Thyroid gland (tissue), 4 donors: ENCODE measurements around the gene KAT6B. TPM values are rescaled to one million over a fixed set of nuclear protein-coding genes. Genes with fewer than 3 reads are reported as not detected.

Experiments used
- DNase-seq, 2 donors: peaks; one replicate each; pipeline ENCODE4 v3.0.0-alpha.2; 2019
- H3K27ac ChIP-seq, 3 donors: fragments of 200-600 bp; sonication (generic); 1 replicate in 2 of 3; 2 replicates in 1 of 3; pipeline ENCODE4 v1.5.1; 2016 to 2019; ENCODE audit warnings: mild to moderate bottlenecking in 1 of 3, moderate library complexity in 1 of 3
- H3K27me3 ChIP-seq: fragments of 200-600 bp; sonication (generic); one replicate; pipeline ENCODE4 v1.5.1; 2019
- H3K36me3 ChIP-seq, 2 donors: fragments of 200-600 bp; sonication (generic); one replicate each; pipeline ENCODE4 v1.5.1; 2016 to 2019
- H3K4me1 ChIP-seq, 2 donors: fragments of 200-600 bp; sonication (generic); one replicate each; pipeline ENCODE4 v1.5.1; 2017 to 2019
- H3K4me3 ChIP-seq, 3 donors: fragments of 200-600 bp; sonication (generic); replicated peaks in 1 of 3; 1 replicate in 2 of 3; 2 replicates in 1 of 3; pipeline ENCODE4 v1.5.1; 2016; ENCODE audit warnings: mild to moderate bottlenecking in 1 of 3
- H3K9me3 ChIP-seq: fragments of 200-600 bp; sonication (generic); one replicate; pipeline ENCODE4 v1.5.1; 2017
- POLR2A ChIP-seq, 2 donors: fragments of 450-650 bp; IDR thresholded peaks; one replicate each; pipeline ENCODE4 v1.6.1; 2017; ENCODE audit warnings: antibody characterized with exemption in 2 of 2, mild to moderate bottlenecking in 2 of 2, moderate library complexity in 1 of 2
- WGBS, 2 donors: methylation state at CpG; one replicate each; pipeline ENCODE4 v1.1.5; 2017; 5-methylcytosine and 5-hydroxymethylcytosine counted together
- intact Hi-C: fragments of 100-400 bp; cut with DNase I; formaldehyde crosslinking; loops from one replicate; pipeline ENCODE4 v1.15.1; 2023
- total RNA-seq, 4 donors: library from RNA; depleted of rRNA; stranded (reverse); fragments of >200 nt; gene quantifications; one replicate each; pipeline ENCODE4 v1.2.3, GENCODE V29; 2016
- TF ChIP-seq, protein P1 (sequence below), 6 experiments: fragments of 200-600 bp in 3 of 6; fragments of 450-650 bp in 3 of 6; sonication (generic) in 3 of 6; IDR thresholded peaks; one replicate each; pipeline ENCODE4 v1.5.1; 2016 to 2019; ENCODE audit warnings: antibody characterized with exemption in 6 of 6, mild to moderate bottlenecking in 2 of 6, inconsistent platforms in 1 of 6, moderate library complexity in 1 of 6

Gene KAT6B
- total RNA-seq, 4 donors from 2014 or later = 56.5 to 115 (median 76.3) TPM

DNA sequence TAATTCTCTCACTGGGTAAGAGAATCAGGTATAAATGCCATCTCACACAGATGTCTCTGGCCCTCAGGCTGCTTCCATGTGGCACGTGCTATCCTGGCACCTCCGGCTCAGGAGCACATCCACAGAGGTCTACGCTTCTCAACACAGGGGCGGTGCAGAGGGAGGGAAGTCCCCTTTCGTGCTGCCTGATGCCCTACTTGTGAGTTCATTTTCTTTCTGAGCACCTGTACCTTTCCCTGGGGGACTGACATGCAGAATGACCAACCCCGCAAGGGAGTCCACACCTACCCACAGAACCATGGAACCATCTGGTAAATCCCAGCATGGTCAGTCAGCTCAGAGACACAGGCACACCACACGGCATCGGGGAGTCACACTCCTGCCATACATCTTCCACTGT is 186.1 kb downstream of the KAT6B start:
- Histone ChIP-seq H3K9me3 (no peaks in the 10 kb centered on the region), H3K4me1 (peaks cover 0 to 11% of the 10 kb centered on the region in 2 donors), H3K36me3 (no peaks in the 10 kb centered on the region)

DNA sequence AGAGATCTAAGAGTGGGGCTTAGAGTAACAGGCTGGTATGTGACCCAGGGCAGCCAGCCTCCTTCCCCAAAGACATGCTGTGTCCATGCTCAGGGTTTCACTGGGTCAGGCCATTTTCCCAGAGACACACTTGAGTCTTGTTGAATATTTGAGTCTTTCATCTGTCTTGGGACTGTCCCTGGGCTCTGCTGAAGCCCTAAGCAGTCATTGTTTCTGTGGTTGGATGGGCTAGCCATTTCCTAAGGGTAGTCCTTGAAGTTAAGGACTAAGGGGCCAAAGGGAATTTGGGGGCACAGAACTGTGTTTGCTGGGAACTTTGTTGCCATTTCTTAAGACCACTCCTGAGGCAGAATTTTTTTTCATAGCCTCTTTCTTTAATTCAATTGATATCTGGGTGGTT is 186.6 kb downstream of the KAT6B start:
- TF ChIP-seq POLR2A (IDR thresholded peaks at IDR 0.05) = no peak
- TF ChIP-seq, protein P1, sequence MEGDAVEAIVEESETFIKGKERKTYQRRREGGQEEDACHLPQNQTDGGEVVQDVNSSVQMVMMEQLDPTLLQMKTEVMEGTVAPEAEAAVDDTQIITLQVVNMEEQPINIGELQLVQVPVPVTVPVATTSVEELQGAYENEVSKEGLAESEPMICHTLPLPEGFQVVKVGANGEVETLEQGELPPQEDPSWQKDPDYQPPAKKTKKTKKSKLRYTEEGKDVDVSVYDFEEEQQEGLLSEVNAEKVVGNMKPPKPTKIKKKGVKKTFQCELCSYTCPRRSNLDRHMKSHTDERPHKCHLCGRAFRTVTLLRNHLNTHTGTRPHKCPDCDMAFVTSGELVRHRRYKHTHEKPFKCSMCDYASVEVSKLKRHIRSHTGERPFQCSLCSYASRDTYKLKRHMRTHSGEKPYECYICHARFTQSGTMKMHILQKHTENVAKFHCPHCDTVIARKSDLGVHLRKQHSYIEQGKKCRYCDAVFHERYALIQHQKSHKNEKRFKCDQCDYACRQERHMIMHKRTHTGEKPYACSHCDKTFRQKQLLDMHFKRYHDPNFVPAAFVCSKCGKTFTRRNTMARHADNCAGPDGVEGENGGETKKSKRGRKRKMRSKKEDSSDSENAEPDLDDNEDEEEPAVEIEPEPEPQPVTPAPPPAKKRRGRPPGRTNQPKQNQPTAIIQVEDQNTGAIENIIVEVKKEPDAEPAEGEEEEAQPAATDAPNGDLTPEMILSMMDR (IDR thresholded peaks at IDR 0.05) = no peak
- Histone ChIP-seq H3K27me3 (no peaks in the 10 kb centered on the region), H3K4me1 (peaks cover 0 to 11% of the 10 kb centered on the region in 2 donors), H3K36me3 (no peaks in the 10 kb centered on the region), H3K9me3 (no peaks in the 10 kb centered on the region), H3K4me3 (no peak overlapping the region), H3K27ac (no peak overlapping the region)
- intact Hi-C loops = no loop called here
- no peak for DNase-seq

More for the DNA sequence above, 186.1 kb downstream of the KAT6B start:
- intact Hi-C loops = no loop called here
- whole genome bisulfite sequencing, 2 donors = 98 to 99% methylated on average over 8 of the region's 8 CpGs
- no peaks in the 10 kb centered on the region for H3K27me3 ChIP-seq
- no peak overlapping the region for H3K27ac ChIP-seq
- TF ChIP-seq, protein P1 (IDR thresholded peaks at IDR 0.05) = no peak
- no peak for TF ChIP-seq POLR2A (IDR thresholded peaks at IDR 0.05)
- no peak overlapping the region for H3K4me3 ChIP-seq
- DNase-seq = no peak

DNA sequence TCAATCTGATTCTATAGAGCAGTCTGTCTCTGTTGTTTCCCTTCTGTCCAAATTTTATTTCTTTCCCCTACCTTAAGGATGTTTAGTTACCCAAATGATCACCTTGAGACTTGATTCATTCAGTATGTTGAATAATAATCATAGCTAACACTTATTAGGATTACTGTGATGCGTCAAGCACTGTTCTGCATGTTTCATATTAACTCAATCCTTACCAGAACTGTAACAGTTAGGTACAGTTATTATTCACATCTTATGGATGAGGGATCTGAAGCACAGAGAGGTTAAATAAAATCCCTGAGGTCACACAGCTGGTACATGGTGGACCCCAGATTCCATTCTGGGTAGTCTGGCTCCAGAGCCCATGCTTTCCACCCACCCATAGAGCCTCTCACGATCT is 187.1 kb downstream of the KAT6B start:
- no peaks in the 10 kb centered on the region for H3K36me3 ChIP-seq
- H3K9me3 ChIP-seq = no peaks in the 10 kb centered on the region
- H3K4me3 ChIP-seq = no peak overlapping the region
- H3K27ac ChIP-seq = no peak overlapping the region
- 87 to 95% methylated on average over 2 of the region's 2 CpGs for WGBS, 2 donors
- TF ChIP-seq, protein P1 (IDR thresholded peaks at IDR 0.05) = no peak
- no peak for TF ChIP-seq POLR2A (IDR thresholded peaks at IDR 0.05)
- H3K27me3 ChIP-seq = no peaks in the 10 kb centered on the region
- H3K4me1 ChIP-seq = peaks cover 0 to 11% of the 10 kb centered on the region in 2 donors
- intact Hi-C loops = no loop called here
- no peak for DNase-seq

DNA sequence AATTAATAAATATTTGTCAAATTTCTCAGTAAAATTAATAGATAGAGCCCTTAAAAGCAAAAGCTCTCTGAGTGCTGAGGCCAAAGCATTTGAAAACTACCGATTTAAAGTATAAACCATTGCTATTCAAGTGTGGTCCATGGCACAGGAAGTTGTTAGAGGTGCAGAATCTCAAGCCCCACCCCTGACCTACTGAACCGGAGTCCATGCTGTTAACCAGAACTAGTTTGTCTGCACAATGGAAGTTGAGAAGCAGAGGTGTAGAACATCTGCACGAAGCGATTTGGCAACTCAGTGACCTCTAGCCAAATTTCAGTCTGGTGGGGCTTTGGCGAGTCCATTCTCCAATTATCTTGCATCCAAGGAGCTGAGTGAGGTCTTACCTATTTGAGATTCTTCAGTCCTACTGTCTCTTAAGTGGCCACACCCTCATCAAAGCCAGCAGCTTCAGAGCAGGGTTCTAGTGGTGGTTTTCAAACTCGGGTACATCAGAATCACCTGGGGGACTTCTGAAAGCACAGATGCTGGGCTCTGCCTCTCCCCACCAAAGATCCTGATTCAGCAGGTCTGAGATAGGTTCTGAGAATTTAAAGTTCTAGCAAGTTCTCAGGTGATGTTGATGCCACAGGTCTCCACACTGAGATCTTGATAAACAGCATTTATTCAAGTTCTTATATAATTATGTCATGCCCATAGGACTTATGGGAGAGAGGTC is 188.3 kb downstream of the KAT6B start:
- Histone ChIP-seq H3K4me3 (no peak overlapping the region), H3K4me1 (peaks cover 0 to 11% of the 10 kb centered on the region in 2 donors), H3K9me3 (no peaks in the 10 kb centered on the region), H3K27ac (no peak overlapping the region), H3K27me3 (no peaks in the 10 kb centered on the region), H3K36me3 (no peaks in the 10 kb centered on the region)
- WGBS, 2 donors = 80 to 93% methylated on average over 6 of the region's 6 CpGs
- TF ChIP-seq, protein P1 (IDR thresholded peaks at IDR 0.05) = no peak
- TF ChIP-seq POLR2A (IDR thresholded peaks at IDR 0.05) = no peak
- intact Hi-C loops = no loop called here
- no peak for DNase-seq

DNA sequence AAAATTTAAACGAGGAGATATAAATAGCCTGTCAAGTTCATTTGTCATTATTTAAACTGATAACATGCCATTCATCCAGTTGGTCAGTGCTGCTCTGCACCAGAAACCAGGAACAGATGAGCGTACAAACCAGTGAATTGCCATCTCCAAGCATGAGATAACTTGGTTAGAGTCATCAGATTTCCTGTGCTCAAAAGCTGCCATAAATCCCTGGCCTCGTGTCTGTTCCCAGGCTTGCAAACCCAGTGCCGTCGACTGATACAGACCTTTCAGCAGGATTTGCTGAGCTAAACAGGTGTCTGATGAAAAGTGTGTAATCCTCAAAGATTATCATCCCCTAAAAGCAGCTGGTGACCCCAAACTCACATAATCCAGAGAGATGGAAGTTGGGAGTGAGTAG is 189.0 kb downstream of the KAT6B start:
- DNase-seq = no peak
- H3K36me3 ChIP-seq = no peaks in the 10 kb centered on the region
- H3K27me3 ChIP-seq = no peaks in the 10 kb centered on the region
- intact Hi-C loops = no loop called here
- WGBS, 2 donors = 76 to 86% methylated on average over 5 of the region's 5 CpGs
- H3K4me1 ChIP-seq = peaks cover 0 to 11% of the 10 kb centered on the region in 2 donors
- no peak overlapping the region for H3K27ac ChIP-seq
- TF ChIP-seq, protein P1 (IDR thresholded peaks at IDR 0.05) = no peak
- no peak for TF ChIP-seq POLR2A (IDR thresholded peaks at IDR 0.05)
- H3K9me3 ChIP-seq = no peaks in the 10 kb centered on the region
- no peak overlapping the region for H3K4me3 ChIP-seq
